Fibroblast of the aortic adventitia (primary cell): ENCODE measurements around the gene UCKL1. TPM values are rescaled to one million over a fixed set of nuclear protein-coding genes. Genes with fewer than 3 reads are reported as not detected.

Experiments used
- DNase-seq: peaks from one replicate; pipeline ENCODE4 v3.0.0-alpha.2; 2010; ENCODE audit warnings: low read depth
- H3K4me3 ChIP-seq: 2 replicates; pipeline ENCODE4 v1.5.1; 2011; ENCODE audit warnings: low read depth, mild to moderate bottlenecking, control low read depth, low read length, moderate library complexity
- total RNA-seq: library from RNA; depleted of rRNA; stranded (reverse); fragments of >200 nt; gene quantifications from 2 replicates; pipeline ENCODE4 v1.2.3, GENCODE V29; 2012; ENCODE audit warnings: low replicate concordance
- TF ChIP-seq, protein P1 (sequence below): IDR thresholded peaks from 2 replicates; pipeline ENCODE4 v1.5.1; 2011; ENCODE audit warnings: mild to moderate bottlenecking, low read length, control low read depth, inconsistent platforms; ENCODE audit not compliant: insufficient read depth

Gene UCKL1
- total RNA-seq, 1 donor = 16.0 TPM

DNA sequence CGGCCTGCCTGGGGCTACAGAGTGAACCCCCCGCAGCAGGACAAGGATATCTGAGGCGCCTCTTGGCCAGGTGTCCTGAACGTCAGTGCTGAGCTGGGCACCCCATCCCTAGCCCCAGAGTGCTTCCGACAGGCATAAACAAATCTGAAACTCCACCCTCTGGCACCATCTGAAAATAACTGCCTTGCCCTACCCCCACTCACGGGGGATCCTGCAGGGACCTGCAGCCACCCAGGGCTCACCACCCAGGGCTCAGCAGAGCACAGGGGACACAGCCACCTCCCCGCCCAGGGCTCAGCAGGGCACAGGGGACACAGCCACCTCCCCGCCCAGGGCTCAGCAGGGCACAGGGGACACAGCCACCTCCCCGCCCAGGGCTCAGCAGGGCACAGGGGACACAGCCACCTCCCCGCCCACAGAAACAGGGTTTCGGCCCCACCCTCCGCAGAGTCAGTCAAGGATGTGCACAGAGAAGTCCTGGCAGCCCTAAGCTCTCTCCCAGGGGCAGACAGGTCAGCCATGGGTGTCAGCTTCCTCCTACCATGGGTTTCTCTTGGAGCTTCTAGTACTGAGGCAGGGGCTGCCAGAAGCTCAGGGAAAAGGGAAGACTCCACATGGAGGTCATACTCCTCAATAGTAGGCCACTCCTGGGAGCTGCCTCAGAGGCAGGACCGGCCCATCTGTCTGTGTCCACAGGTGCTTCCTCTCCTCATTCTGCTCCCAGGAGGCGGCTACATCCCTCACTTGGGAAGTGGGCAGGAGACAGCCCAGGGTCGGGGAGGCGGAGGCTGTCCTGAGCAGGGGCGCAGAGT is 4.6 kb downstream of the UCKL1 start:
- no peak overlapping the region for H3K4me3 ChIP-seq
- no peak for DNase-seq
- TF ChIP-seq, protein P1, sequence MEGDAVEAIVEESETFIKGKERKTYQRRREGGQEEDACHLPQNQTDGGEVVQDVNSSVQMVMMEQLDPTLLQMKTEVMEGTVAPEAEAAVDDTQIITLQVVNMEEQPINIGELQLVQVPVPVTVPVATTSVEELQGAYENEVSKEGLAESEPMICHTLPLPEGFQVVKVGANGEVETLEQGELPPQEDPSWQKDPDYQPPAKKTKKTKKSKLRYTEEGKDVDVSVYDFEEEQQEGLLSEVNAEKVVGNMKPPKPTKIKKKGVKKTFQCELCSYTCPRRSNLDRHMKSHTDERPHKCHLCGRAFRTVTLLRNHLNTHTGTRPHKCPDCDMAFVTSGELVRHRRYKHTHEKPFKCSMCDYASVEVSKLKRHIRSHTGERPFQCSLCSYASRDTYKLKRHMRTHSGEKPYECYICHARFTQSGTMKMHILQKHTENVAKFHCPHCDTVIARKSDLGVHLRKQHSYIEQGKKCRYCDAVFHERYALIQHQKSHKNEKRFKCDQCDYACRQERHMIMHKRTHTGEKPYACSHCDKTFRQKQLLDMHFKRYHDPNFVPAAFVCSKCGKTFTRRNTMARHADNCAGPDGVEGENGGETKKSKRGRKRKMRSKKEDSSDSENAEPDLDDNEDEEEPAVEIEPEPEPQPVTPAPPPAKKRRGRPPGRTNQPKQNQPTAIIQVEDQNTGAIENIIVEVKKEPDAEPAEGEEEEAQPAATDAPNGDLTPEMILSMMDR = no peak

DNA sequence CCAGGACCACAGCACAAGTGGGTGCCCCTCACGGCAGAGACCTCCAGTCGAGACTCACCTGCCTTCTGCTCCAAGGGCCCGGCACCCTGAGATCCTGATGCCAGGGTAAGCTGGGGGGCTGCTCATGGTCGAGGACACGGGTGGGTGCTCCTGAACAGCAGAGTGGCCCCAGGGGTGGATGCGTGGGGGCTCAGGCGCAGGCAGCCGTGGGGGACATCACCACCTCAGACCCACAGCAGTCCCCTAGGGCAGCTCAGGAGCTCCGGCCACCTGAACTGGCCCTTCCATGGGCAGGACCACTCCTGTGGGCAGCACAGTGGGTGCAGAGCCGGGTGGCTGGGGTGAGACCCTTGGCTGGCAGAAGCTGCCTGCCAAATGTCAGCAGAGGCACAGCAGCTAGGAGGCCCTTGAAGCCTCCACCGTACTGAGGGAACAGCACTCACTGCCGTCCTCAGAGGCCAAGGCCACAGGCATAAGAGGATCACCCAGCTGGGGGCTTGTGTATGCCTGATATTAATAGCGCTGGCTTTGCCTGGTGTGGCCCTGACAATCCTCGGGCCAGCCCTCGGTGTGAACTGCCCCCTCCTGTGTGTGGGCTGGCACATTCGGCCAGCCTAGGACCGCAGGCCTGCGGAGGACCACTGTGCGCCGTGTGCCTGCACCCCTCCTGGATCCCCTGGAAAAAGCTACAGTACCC is 5.4 kb downstream of the UCKL1 start:
- TF ChIP-seq, protein P1 = no peak
- H3K4me3 ChIP-seq = no peak overlapping the region
- no peak for DNase-seq

DNA sequence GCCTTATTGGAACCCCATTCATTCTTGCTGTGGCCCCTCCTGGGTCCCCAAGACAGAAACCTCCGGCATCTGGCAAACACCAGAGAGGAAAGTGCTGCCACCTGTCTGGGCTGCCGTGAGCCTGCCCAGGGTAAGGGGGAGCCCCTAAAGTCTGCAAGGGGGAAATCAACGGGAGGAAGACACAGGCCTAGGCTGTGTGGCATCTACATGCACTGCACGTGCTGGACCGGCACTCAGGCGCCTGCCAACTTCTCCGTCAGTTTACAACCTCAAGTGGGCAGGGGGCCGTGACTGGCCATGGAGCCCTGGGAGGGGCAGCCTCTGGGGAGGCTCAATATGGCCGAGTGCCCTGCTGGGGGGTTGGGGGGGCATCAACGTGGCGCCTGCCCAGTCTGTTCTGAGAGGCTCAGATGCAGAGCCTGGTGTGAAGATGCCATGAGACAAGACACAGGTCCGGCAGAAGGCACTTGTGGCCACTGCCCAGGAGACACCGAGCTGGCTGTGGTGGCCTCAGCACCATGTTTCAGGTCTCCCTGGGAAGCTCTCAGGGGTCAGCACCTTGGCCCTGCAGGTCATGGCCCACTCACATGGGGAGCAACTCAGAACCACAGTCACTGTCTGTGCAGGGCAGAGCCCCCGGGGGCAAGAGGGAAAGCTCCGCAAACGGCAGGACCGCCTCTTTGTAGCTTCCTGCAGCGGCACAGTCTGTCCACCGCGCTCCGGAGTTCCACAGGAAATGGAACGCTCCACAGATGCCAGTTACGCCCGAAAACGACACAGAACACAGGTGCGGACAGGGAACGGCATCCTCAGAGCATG is 8.4 kb downstream of the UCKL1 start:
- no peak overlapping the region for H3K4me3 ChIP-seq
- DNase-seq = no peak
- TF ChIP-seq, protein P1 = no peak

DNA sequence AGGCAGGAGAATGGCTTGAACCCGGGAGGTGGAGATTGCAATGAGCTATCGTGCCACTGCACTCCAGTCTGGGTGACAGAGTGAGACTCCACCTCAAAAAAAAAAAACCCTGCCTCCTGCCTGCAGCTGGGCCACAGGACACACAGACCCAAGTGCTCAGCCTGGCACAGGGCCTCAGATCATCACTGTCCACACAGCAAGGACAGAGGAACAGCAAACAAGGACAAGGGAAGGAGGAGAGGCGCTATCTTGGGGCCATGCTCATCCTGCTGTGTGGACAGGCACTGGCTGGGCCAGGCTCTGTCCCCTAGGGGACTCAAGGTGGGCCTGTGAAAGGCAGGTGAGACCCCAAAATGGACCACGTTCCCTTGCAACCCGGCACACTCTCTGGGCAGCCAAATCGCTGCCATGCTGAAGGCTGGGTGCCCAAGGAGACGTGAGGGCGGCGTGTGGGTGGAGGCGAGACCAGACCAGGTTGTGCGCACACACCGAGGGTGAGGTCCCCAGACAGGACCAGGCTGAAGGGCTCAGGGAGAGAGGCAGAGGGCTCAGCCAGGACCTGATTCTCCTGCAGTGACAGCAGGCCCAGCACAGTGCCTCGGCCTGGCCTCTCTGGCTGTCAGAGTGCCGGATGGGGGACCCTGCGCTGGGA is 9.1 kb downstream of the UCKL1 start:
- no peak overlapping the region for H3K4me3 ChIP-seq
- DNase-seq = no peak
- TF ChIP-seq, protein P1 = no peak

DNA sequence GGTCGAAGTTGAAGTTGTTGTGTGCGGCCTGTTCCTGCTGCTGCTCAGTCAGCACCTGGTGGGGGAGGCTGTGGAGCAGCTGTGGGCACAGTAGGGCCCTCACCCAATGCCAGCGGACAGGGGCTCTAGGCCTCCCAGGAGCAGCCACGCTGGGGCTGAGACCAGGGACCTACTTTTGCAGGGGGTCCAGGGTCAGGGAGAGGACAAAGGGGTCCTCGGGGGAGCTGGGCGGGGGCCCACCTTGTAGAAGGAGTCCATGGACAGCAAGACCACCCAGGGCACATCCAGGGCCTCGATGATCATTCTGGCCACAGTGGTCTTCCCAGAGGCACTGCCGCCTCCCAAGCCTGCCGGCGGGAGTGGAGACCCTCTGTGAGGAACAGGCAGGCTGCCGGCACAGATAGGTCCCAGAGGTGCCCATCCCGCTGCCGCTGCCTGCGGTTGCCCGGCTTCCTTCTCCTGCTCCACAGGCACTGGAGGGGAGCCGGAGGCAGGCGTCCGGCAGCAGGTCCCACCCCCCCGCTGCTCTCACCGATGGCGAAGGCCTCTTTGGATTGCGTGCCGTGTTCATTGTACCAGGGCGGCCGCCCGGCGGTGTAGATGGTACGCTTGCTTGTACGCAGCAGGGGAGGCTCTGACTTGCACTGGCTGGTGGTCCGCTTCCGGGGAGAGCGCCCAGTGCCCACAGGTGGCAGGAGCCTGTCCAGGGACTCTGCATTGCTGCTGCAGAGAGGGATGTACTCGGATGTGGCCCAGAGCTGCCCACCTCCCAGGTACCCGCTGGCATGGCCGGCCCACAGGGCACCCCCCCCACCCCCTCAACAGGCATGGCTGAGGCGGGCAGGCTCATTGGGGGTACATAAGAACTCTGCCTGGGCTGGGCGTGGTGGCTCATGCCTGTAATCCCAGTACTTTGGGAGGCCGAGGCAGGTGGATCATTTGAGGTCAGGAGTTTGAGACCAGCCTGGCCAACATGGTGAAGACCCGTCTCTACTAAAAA is 10.0 kb downstream of the UCKL1 start:
- TF ChIP-seq, protein P1 = no peak
- DNase-seq = no peak
- no peak overlapping the region for H3K4me3 ChIP-seq
